ENCODE measurements around the gene SH3BP4.

DNA sequence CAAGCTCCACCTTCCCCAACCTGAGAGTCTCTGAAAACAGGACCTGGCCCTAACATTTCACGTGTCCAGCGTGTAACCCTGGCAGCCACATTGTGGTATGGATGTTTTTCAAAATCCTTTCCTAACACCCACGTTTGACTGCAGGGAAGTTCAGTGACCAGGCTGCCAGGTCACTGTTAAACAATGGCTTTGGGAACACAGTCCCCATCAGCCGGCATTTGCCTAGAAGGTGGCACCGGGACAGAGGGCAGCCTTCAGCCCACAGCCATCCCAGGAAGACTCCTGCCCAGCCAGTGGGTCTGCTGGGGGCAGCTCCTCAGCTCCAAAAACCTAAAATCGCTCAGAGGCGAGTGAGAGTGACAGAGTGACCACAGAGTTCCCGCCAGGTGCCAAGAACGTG lies 140.2 kb downstream of the SH3BP4 start:
- TF ChIP-seq, protein P1, sequence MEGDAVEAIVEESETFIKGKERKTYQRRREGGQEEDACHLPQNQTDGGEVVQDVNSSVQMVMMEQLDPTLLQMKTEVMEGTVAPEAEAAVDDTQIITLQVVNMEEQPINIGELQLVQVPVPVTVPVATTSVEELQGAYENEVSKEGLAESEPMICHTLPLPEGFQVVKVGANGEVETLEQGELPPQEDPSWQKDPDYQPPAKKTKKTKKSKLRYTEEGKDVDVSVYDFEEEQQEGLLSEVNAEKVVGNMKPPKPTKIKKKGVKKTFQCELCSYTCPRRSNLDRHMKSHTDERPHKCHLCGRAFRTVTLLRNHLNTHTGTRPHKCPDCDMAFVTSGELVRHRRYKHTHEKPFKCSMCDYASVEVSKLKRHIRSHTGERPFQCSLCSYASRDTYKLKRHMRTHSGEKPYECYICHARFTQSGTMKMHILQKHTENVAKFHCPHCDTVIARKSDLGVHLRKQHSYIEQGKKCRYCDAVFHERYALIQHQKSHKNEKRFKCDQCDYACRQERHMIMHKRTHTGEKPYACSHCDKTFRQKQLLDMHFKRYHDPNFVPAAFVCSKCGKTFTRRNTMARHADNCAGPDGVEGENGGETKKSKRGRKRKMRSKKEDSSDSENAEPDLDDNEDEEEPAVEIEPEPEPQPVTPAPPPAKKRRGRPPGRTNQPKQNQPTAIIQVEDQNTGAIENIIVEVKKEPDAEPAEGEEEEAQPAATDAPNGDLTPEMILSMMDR (conservative IDR thresholded peaks at IDR 0.05) = no peak
- no peak for TF ChIP-seq ZFX (IDR thresholded peaks at IDR 0.05)
